ENCODE measurements around the gene EFNA1. TPM values are rescaled to one million over a fixed set of nuclear protein-coding genes. Genes with fewer than 3 reads are reported as not detected.

Gene EFNA1
- total and polyA plus RNA-seq, 2 of the 4 experiments (the other 2 are of a cell fraction), result 0.90 to 1.6 TPM

- Histone ChIP-seq H2BK120ac (ENCODE audit: low read depth, low read length) (no peak overlapping the region), H2BK15ac (ENCODE audit: low read depth, low read length) (no peak overlapping the region), H3K14ac (replicated peaks; ENCODE audit: low read depth, low read length) (no peak overlapping the region), H4K20me1 (ENCODE audit: insufficient read depth, low read length) (peaks cover 7% of the 10 kb centered on the region), H4K91ac (ENCODE audit: insufficient read depth, low read depth, low read length) (no peak overlapping the region), H2AFZ (replicated peaks; ENCODE audit: low read length, poor library complexity) (peak overlapping the region; percentile 99), H3K9me3 (ENCODE audit: control insufficient read depth, insufficient read depth, low read length) (no peaks in the 10 kb centered on the region), H3K9ac (ENCODE audit: low read depth, low read length) (no peak overlapping the region; the same call in 1 of the 2 replicates), H3K27ac (ENCODE audit: insufficient read depth, low read length) (no peak overlapping the region), H3K4me3 (ENCODE audit: insufficient read depth, low read depth, low read length) (peak overlapping the region; percentile 14; the same call in 1 of the 2 replicates), H3K4ac (ENCODE audit: low read depth, low read length) (no peak overlapping the region), H4K8ac (ENCODE audit: low read depth in 2 of 2, low read length in 2 of 2) (peak overlapping the region in 1 of 2 experiments; percentile 8; a peak in 1 of 4 replicates), H2AK9ac (replicated peaks; ENCODE audit: low read depth, low read length, poor library complexity) (peak overlapping the region; percentile 2), H3K18ac (ENCODE audit: low read depth, low read length) (no peak overlapping the region), H3K23ac (ENCODE audit: low read depth, low read length) (no peak overlapping the region), H3K4me1 (ENCODE audit: control insufficient read depth, insufficient read depth, low read length) (peaks cover 11% of the 10 kb centered on the region; the same call in 1 of the 2 replicates), H3K56ac (ENCODE audit: extremely low read depth, insufficient read depth, low read length) (no peak overlapping the region), H3K36me3 (ENCODE audit: control insufficient read depth, insufficient read depth, low read length) (no peaks in the 10 kb centered on the region), H2BK5ac (ENCODE audit: low read depth, low read length, poor library complexity, severe bottlenecking) (no peak overlapping the region), H2AK5ac (ENCODE audit: low read depth, low read length) (no peak overlapping the region; the same call in 1 of the 2 replicates), H3K79me1 (ENCODE audit: low read depth in 1 of 2, low read length in 2 of 2) (no peaks in the 10 kb centered on the region; a peak in 1 of 4 replicates), H2BK20ac (ENCODE audit: low read depth, low read length) (no peak overlapping the region), H3K9me1 (ENCODE audit: insufficient read depth, low read length) (peaks cover 5% of the 10 kb centered on the region), H3K4me2 (ENCODE audit: low read depth, low read length) (peak overlapping the region; percentile 79), H4K5ac (ENCODE audit: low read depth, low read length) (no peak overlapping the region), H3K27me3 (ENCODE audit: control insufficient read depth, insufficient read depth, low read length) (peaks cover 51% of the 10 kb centered on the region)
- dilution Hi-C loops (cut with HindIII; ENCODE audit: low sequenced_read_pairs, unreplicated experiment) (no loop called here), in situ Hi-C loops (cut with MboI; ENCODE audit: low sequenced_read_pairs) (no loop called here), intact Hi-C loops (cut with micrococcal nuclease) (loop anchor here (1.0 to 10.0 kb wide), 4 partner anchors 21 to 609 kb away; partner anchors contain the start of genes EFNA4 and PYGO2)
- DNase-seq, result no peak
- ChIA-PET CTCF (interaction anchor here (0.6 to 1.7 kb wide), 9 partner anchors 19 to 855 kb away, joined by 3 to 9 read pairs (median 5); partner anchors contain the start of gene ADAM15), POLR2A (ENCODE audit: unreplicated experiment) (no interaction called here)
- no TSS peak for BruUV-seq (replicated peaks)
- peak; percentile 24; the same call in 1 of the 2 replicates for TF ChIP-seq RAD21 (IDR thresholded peaks at IDR 0.05; ENCODE audit: low read length)
- TF ChIP-seq RCOR1 (IDR thresholded peaks at IDR 0.05; ENCODE audit: insufficient replicate concordance, low read length), result no peak
- peak; percentile 34 for TF ChIP-seq CTCF (conservative IDR thresholded peaks at IDR 0.05; ENCODE audit: low read depth, low read length)
- ATAC-seq (ENCODE audit: low read depth), result peak; percentile 2; the same call in 1 of the 2 replicates
- 60% methylated on average over 2 of the region's 21 CpGs; no CpG with 5 or more reads in 1 of the 2 experiments for WGBS, 2 experiments (ENCODE audit: extremely low coverage in 2 of 2, insufficient read length in 1 of 2)
These were observed 43.6 kb upstream of the EFNA1 start for GRCh38 chr1:155083865-155084721.
